HG03097 (cell line): Measurements from ENCODE around the gene KRTAP10-8.
"Not testable (repeated sequence)": the region's sequence is repeated elsewhere in the genome, so short reads cannot be mapped to it uniquely, and the experiment has no call there.

ENCODE experiments used
- ATAC-seq: cut with Tn5 transposase; IDR thresholded peaks from one replicate; pipeline ENCODE4 v1.9.1; 2021; ENCODE audit not compliant: unreplicated experiment, low FRiP score

KRTAP10-8 gene

DNA sequence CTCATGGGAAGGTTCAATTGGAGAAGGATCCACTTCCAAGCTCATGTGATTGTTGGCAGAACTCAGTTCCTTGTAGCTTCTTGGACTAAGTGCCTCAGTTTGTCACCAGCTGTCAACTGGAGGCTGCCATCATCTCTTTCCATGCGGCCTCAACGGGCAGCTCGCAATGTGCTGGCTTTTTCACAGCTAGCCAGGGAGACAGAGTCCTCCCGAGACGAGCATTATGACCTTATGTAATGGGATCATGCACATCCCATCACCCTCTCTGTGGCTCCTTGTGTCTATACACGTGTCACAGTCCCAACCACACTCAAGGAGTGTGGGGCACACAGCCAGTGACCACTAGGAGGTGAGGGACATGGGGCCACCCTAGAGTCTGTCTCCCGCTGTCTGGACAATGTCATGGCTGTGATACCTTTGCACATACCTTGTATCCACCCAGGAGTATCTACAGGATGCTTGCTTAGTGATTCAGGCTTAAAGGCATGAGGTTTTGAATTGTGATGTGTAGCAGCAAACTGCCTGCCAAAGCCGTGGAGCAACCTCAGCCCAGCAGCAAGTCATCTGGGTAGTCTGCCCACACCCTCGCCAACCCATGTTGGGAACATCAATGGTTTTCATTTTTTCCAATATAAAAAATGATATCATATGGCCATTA is 15.7 kb upstream of the KRTAP10-8 start:
- ATAC-seq, result no peak

DNA sequence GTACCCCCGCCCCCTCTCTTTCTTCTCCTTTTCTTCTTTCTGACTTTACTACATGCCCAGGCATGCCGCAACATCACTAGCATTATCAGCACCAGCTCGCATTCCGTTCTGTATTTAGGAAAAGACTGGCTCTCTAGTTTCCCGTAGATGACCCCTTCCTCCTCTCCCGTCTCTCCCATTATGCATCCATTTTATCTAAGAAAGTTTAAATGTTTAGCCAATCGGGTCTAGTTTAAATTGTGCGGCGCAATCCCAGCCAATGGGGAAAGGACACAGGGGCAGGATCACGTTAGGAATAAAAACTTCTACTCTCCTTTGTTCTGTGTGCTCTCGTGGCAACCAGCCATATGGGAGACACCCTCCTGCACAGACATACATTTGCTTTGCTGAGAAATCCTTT is 13.8 kb upstream of the KRTAP10-8 start:
- ATAC-seq, result no peak

DNA sequence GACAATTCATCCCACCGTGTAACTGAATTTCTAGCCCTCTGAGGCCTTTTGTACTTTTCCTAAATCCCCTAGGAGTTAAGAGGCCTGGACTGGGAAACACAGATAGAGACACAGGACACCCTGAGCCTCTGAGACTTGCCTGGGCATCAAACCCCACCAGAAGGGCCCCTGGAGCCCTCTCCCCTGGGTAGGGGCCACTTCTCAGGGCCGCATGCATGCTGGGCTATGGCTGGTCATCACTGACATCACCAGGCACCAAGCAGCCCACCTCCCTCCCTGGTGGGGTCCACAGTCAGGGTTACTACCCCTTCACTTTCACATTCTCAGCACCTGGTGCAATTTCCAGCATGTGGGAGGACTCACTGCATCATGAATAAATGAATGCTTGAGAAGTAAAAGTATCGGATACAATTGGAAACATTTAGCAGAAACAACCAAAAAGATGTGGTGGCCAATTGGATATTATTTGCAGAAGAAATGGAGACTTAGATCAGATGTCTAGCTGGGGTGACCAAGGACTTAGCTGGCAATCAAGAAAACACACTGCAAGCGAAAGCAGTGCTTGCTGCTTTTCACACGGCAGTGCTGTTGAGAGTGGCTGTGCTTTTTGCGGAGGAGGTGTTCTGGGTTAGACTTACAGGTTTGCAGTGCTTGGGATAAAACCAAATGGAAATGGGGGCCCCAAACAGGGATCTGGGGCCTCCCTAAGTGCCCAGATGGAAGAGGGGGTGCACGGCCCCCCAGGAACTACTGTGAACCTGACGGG is 12.4 kb upstream of the KRTAP10-8 start:
- ATAC-seq, result no peak

DNA sequence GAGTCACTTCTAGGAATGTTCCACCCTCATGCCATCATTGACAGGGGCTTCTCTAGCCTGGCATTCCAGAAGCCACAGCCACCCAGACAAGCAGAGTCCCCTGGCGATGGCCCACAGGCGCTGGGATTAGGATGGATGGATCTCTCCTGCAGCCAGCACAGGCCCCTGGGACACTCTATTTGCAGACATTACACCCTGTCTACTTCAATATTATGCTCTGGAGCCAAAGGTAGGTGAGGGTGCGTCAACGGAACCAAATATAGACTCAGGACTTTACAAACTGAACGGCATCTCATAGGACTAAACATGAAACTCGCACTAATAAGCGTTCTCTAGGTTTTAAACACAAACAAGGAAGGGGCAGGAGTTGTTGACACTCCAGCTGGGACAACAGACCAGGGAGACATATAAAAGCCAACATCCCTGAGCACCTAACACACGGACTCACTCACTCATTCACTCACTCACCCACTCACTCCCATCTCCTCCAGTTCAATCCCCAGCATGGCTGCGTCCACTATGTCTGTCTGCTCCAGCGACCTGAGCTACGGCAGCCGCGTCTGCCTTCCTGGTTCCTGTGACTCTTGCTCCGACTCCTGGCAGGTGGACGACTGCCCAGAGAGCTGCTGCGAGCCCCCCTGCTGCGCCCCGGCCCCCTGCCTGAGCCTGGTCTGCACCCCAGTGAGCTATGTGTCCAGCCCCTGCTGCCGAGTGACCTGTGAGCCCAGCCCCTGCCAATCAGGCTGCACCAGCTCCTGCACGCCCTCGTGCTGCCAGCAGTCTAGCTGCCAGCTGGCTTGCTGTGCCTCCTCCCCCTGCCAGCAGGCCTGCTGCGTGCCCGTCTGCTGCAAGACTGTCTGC is 11.5 kb upstream of the KRTAP10-8 start, which contains the start of gene KRTAP10-7:
TSS of gene KRTAP10-7 (plus strand) at position 480 of the 861 bp plus-strand sequence. CDS start at position 505, 25 bp downstream.
- not testable (repeated sequence) for ATAC-seq

DNA sequence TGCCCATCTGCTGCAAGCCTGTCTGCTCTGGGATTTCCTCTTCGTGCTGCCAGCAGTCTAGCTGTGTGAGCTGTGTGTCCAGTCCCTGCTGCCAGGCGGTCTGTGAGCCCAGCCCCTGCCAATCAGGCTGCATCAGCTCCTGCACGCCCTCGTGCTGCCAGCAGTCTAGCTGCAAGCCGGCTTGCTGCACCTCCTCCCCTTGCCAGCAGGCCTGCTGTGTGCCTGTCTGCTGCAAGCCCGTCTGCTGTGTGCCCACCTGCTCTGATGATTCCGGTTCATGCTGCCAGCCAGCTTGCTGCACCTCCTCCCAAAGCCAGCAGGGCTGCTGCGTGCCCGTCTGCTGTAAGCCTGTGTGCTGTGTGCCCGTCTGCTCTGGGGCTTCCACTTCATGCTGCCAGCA is 10.8 kb upstream of the KRTAP10-8 start:
- not testable (repeated sequence) for ATAC-seq

DNA sequence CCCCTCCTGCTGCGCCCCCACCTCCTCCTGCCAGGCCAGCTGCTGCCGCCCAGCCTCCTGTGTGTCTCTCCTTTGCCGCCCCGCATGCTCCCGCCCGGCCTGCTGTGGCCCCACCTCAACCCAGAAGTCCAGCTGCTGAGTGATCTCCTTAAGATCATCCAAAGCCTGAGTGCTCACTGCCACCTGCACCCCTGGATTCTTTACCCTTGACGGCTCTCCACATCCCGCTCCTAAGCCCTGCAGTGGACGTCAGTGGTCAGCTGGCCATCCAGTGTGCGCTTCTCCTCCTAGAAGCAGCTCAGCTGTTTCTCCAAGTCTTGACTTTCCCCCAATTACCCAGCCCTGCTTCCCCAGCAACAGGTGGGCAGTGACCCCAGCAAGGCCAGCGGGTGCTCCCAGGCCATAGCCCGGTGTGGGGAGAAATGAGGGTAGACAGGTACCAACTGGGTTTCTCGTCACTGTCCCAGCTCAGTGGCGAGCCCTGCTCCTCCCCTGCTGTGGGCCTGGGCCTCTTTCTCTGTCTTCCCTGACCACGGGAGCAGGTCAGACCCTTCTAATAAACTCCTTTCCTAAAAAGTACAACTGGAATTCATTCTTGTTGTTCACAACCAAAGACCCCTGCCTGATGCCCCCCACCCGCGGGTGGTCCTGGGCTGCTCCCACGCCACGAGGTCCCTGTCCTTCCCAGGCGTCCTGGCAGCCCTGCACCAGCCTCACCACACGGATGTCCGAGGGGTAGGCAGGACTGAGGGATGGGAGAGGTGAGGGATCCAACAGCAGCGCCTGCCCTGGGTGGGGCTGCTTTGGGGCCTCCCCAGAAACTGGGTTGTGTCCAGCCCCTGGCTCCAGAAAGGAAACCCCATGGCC is 10.1 kb upstream of the KRTAP10-8 start:
- no peak for ATAC-seq

DNA sequence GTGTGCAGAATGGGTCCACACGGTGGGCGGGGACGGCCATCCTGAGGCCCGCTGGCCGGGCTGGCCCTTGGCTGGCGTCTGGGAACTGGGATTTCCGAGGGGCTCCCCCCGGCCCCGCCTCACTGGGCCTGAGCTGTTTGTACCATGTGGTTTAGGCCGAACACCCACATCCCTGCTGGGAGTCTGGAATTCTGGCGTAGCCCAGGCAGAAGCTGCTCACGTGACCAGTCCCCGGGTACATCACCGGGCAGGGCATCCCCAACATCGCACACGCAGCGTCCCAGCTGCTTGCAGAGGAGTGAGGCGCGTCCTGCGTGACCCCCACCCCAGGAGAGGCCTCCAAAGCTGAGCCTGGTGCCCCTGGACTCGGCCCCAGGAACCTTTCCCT is 9.4 kb upstream of the KRTAP10-8 start:
- no peak for ATAC-seq

DNA sequence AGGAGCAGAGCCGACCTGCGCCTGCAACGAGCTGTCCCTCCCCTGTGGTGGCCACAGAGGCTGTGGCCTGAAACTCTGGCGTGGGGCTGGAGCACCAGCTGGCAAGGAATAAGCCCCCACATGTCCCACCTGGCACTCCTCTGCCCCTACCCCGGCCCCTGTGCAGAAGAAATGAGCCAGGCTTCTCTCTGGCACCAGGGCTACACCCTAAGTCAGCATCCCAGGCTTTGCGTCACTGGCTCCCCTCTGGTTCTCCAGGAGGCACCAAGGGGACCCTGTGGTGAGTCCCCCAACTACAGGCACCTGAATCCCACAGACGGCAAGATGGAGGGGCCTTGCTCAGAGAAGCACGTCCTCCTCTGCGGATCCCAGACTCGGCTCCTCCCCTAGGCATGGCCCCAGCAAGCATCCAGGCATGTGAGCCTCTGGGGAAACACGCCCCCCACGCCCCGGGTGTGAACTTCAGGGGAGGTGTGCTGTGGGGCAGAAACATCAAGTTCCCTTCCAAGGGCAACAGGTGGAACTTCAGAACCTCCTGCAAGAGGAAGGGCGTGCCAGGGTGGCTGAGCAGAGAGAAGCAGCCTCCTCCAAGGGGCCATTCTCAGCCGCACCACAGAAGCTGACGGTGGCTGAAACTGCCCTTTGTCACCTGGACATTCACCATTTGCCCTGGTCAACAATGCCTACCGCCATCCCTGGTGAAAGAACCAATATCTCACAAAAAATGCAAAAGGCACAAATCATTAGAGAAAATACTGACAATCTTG is 8.6 kb upstream of the KRTAP10-8 start:
- ATAC-seq, result no peak

DNA sequence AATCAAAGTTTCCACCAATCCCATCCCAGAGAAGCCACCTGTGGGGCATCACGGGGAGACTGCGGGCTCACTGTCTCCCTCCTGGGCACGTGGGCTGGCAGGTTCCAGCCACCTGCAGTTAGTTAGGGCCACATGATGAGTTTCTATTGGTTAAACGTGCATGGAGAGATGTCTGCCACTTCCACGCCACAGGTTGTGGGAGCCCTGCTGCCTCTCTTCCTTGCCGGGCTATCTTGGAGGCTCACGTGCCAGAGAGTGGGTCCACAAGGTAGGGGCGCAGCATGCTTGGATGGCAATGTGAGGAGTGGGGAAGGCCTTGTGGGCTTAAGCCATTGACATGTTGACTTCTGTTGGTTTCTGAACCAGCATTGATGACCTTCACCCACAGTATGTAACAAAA is 8.0 kb upstream of the KRTAP10-8 start:
- no peak for ATAC-seq

DNA sequence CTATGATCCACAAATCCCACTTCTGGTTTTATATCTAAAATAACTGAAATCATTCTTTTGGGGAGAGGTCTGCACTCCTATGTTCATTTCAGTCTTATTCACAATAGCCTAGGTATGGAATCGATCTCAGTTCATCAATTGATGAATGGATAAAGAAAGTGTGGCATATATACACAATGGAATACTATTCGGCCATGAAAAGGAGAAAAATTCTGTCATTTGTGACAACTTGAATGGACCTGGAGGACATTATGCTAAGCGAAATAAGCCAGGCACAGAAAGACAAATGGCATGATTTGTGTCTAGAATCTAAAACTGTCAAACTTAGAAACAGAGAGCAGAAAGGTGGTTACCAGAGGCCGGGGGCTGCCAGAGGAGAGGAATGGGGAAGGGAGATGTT is 5.4 kb upstream of the KRTAP10-8 start:
- no peak for ATAC-seq

DNA sequence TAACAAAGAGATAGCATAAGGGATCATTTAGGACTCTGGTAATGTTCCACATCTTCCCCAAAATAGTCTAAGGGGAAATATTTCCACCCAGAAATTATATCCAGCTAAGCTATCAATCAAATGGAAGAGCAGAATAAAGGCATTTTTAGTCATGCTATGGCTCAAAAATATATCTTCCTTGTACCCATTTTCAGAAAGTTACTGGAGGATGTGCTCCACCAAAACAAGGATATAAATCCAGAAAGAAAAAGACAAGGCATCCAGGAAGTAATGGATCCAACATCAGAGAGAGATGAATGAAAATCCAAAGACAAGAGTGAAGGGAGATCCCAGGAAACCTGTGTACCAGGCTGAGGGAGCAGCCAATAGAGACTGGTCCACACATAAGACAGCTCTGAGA is 2.7 kb upstream of the KRTAP10-8 start:
- ATAC-seq, result no peak

DNA sequence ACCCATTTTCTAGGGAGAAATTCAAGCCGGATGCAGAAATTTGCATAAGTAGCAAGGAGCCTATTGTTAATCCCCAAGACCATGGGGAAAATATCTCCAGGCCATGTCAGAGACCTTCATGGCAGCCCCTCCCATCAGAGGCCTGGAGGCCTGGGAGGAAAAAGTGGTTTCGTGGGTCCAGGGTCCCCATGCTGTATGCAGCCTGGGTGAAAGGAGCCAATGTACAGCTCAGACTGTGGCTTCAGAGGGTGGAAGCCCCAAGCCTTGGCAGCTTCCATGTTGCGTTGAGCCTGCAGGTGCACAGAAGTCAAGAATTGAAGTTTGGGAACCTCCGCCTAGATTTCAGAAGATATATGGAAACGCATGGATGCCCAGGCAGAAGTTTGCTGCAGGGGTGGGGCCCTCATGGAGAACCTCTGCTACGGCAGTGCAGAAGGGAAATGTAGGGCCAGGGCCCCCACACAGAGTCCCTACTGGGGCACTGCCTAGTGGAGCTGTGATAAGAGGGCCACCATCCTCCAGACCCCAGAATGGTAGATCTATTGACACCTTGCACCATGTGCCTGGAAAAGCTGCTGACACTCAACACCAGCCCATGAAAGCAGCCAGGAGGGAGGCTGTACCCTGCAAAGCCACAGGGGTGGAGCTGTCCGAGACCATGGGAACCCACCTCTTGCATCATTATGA is 1.6 kb upstream of the KRTAP10-8 start:
- ATAC-seq, result not testable (repeated sequence)

DNA sequence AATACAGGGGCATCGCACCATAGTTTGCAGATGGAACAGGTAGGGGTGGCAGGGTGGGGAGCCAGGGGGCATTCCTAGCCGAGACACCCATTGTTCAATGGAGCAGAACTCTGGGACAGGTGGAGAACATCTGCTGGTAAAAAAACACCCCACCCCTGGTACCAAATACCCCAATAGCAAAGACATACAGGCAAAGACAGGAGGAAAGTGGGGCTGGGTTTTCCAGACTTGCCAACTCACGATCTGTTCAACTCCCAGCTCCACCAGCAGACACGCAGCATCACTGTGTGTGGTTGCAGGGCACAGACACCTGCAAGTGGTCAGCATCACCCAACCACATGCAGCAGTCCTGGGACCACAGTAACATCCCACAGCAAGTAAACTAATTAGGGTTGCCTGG is 328 bp upstream of the KRTAP10-8 start:
- ATAC-seq, result no peak

DNA sequence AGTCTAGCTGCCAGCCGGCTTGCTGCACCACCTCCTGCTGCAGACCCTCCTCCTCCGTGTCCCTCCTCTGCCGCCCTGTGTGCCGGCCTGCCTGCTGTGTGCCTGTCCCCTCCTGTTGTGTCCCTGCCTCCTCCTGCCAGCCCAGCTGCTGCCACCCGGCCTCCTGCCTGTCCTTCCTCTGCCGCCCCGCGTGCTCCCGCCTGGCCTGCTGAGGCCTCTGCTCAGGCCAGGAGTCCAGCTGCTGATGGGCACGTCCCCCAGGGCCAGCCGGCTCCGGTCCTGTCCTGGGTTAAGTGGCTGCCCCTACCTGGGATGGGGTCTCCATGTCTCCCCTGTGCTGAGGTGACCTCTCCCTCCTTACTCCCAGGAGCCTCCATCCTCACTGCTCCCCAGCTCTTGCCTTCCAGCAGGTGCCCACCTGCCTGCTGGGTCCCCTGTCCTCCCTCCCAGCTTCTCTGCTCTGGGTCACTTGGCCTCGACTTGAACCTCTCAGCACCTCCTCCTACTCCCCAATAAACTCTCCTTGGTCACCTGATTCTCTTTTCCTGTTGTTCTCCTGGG is 870 bp downstream of the KRTAP10-8 start:
- ATAC-seq, result no peak

DNA sequence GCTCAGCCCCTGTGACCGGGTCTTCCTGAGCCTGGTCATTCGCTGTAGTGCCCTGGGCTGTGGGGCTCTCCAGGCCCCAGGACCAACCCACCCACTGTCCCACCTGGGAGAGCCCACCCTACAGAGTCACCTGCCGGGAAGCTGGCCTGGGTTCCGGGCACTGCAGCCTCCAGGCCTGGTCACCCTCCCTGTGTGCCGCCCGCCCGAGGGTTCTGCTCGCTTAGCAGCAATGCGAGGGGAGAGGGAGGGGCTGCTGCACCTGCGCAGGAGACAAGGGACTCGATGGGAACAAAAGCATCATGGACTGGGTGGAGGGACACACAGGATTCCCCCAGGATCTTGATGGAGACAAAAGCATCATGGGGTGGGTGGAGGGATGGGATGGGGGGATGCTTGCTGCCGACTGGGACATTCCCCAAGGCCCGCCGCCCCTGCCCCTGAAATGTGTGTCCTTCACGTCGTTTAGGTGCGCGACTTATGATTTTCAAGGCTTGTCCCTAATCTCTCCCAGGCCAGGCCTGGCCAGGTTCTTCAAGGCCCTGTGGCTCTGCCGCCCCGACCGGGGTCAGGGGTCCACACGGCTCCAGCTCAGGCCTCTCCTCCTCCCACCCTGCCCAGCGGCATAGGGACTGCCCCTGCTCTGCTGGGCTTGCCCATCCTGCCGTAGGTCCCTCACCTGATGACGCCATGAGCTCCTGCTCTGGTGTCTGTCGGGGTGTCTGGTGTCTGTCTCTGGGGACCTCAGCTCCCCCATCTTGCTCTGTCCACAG is 1.7 kb downstream of the KRTAP10-8 start:
- ATAC-seq, result no peak

DNA sequence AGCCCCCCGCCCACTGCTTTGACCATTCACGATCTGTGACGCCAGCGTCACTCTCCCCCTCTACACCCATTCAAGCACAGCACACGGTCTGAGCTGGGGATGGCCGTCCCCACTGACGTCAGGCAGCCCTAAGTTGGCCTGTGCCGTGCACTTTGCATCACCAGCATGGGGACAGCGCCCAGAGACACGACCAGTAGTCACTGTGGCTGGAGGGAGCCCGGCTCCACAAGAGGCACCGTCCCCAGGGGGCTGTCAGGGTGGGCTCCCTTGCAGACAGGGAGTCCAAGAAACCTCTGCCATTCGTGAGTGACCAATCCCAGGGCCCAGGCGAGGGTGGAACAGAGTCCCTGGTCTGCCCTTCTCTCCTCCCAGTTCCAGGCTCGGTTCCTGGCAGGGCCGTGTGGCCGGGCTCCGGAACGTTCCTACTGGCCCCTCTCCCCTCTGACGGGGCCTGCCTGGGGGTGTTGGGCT is 2.3 kb downstream of the KRTAP10-8 start:
- no peak for ATAC-seq

DNA sequence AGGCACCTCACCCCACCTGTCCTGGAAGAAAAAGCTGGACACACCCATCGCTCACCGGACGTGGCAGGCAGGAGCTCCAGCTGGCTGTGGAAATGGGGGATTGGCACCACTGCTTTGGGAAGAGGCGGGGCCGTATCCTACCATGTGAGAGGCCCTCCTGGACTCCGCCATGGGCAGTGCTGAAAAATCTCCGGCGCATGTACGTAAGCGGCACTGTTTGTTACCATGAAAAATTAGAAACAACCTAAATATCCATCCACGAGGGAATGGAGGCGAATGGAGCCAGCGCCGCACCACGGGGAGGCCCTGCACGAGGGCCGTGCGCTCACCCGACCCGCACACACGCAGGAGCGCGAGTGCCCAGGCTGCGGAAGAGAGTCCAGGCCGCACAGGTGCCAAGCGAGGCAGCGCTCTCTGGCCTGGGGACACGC is 3.1 kb downstream of the KRTAP10-8 start:
- ATAC-seq, result no peak

DNA sequence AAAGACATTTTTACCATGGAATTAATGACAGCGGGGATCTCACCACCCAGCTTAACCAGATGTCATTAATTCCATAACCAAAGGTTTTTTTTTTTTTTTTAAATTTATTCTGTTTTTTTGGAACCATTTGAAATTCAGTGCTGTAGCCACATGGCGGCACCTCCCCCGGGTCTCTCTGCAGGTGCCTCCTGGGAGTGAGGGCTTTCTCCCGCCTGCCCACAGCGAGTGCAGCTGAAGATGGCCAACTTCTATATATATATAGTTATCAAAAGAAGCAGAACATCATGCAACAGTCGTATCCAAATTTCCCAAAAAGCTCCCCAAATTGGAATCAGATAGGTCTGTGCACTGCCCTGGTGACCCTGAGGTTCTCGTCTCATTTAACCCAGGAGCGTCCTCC is 3.6 kb downstream of the KRTAP10-8 start:
- ATAC-seq, result no peak
